Measurements from ENCODE around the gene MTMR10. TPM values are rescaled to one million over a fixed set of nuclear protein-coding genes. Genes with fewer than 3 reads are reported as not detected.

Gene MTMR10
- total RNA-seq, 4 donors from 2014 or later, result 36.2 to 64.8 (median 45.9) TPM

DNA sequence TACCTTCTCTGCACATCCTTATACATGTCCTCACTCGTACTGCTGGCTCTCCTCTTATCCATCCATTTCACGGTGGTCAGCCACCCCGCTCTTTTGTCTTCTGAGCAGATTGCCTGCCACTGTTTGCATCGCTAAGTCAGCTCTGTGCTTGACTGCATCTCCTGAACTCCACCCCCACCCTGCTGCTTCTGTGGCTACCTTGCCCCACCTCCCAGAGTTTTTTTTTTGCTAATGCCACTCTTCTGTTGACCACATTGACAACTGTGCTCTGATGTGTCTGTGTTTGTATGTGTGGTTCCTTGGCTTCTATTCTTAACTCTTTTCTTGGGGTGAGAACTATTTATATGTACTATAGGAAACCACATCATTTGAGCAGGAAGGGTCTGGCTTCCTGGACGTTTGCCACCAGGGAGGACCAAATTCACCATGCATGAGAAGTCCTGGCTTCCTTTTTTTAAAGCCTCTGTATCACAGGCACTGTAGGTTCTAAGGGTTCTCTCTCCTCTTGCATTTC is 12.8 kb upstream of the MTMR10 start:
- intact Hi-C loops (cut with DNase I), result loop anchor here (10.0 kb wide), 2 partner anchors 61 to 131 kb away; no protein-coding TSS in a partner anchor
- Histone ChIP-seq H3K36me3 (no peaks in the 10 kb centered on the region), H3K27ac (no peak overlapping the region), H3K4me1 (no peaks in the 10 kb centered on the region), H3K27me3 (no peaks in the 10 kb centered on the region), H3K9me3 (no peaks in the 10 kb centered on the region), H3K4me3 (replicated peaks in 1 of 3) (no peak overlapping the region)
- DNase-seq, result no peak
- TF ChIP-seq POLR2A (IDR thresholded peaks at IDR 0.05) (no peak), CTCF (IDR thresholded peaks at IDR 0.05) (no peak)
- 28 to 32% methylated on average over 5 of the region's 5 CpGs for WGBS, 2 donors

- Histone ChIP-seq H3K27ac (no peak overlapping the region), H3K36me3 (no peaks in the 10 kb centered on the region), H3K4me1 (no peaks in the 10 kb centered on the region), H3K9me3 (no peaks in the 10 kb centered on the region), H3K27me3 (no peaks in the 10 kb centered on the region), H3K4me3 (replicated peaks in 1 of 3) (no peak overlapping the region)
- intact Hi-C loops (cut with DNase I), result loop anchor here (10.0 kb wide), 2 partner anchors 63 to 133 kb away; no protein-coding TSS in a partner anchor
- TF ChIP-seq POLR2A (IDR thresholded peaks at IDR 0.05) (no peak), CTCF (IDR thresholded peaks at IDR 0.05) (no peak)
- WGBS, 2 donors, result 96 to 97% methylated on average over 3 of the region's 3 CpGs
- DNase-seq, result no peak
Observed at GRCh38 chr15:31001702-31002101, 10.3 kb upstream of the MTMR10 start.

DNA sequence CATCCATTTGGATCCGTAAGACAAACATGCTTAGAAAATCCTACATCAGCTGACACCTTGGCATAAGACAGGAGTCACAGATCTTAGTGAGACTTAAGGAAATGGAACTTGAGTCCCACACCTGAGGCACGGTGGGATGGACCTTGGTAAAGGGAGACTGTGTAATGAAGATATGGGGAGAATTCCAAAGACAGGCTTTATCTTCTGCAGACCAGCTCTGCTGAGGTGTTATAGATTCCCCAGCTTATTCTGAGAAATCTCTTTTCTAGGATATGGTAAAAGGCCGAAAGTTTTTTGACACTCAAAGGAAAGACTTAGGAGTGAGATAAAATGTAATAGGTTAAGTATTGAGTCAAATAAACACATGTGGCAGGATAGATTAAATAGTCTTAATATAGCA is 8.3 kb upstream of the MTMR10 start:
- H3K9me3 ChIP-seq, result no peaks in the 10 kb centered on the region
- DNase-seq, result no peak
- H3K27me3 ChIP-seq, result no peaks in the 10 kb centered on the region
- H3K36me3 ChIP-seq, result no peaks in the 10 kb centered on the region
- WGBS, 2 donors, result 83 to 87% methylated on average over 3 of the region's 3 CpGs
- H3K4me3 ChIP-seq (replicated peaks in 1 of 3), result no peak overlapping the region
- TF ChIP-seq POLR2A (IDR thresholded peaks at IDR 0.05), result no peak
- TF ChIP-seq CTCF (IDR thresholded peaks at IDR 0.05), result no peak
- no peaks in the 10 kb centered on the region for H3K4me1 ChIP-seq
- no peak overlapping the region for H3K27ac ChIP-seq
- intact Hi-C loops (cut with DNase I), result loop anchor here (10.0 kb wide), 3 partner anchors 65 to 135 kb away; partner anchors contain the start of gene FAN1

GRCh38 chr15:30997270-30997669 is 5.8 kb upstream of the MTMR10 start:
- DNase-seq, result no peak
- Histone ChIP-seq H3K27ac (no peak overlapping the region), H3K9me3 (no peaks in the 10 kb centered on the region), H3K27me3 (no peaks in the 10 kb centered on the region), H3K4me3 (replicated peaks in 1 of 3) (no peak overlapping the region), H3K36me3 (no peaks in the 10 kb centered on the region), H3K4me1 (peaks cover 0 to 7% of the 10 kb centered on the region in 2 donors)
- intact Hi-C loops (cut with DNase I), result loop anchor here (10.0 kb wide), 1 partner anchor 92 kb away; the partner anchor contains the start of gene FAN1
- no peak for TF ChIP-seq POLR2A (IDR thresholded peaks at IDR 0.05)
- TF ChIP-seq CTCF (IDR thresholded peaks at IDR 0.05), result no peak
- WGBS, 2 donors, result 88 to 93% methylated on average over 1 of the region's 1 CpG

DNA sequence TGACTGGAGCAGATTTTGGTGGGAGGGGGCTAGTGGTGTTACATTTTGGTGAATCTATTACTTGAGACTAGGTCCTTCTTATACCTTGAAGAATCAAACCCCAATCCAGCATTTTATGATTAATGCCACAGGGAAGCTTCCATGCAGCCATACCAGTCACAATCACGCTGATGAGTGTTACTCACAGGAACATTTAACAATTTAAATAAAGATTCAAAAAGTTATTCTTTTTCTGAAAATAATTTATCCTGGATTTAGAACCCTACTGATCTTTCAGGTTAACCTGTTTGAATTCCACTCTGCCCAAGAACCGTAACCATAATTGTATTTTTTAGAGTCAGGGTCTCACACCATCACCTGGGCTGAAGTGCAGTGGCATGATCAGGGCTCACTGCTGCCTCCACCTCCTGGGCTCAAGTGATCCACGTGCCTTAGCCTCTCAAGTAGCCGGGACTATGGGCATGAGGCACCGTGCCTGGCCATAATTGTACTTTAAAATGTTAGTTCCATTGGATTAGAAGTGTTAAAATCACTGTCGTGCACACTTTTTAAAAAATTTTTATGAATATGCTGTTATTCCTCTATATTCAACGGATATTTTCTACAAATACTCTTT is 929 bp upstream of the MTMR10 start:
- intact Hi-C loops (cut with DNase I), result loop anchor here (10.0 kb wide), 1 partner anchor 88 kb away; the partner anchor contains the start of gene FAN1
- Histone ChIP-seq H3K36me3 (no peaks in the 10 kb centered on the region), H3K4me1 (peaks cover 16 to 23% of the 10 kb centered on the region in 2 donors), H3K27me3 (no peaks in the 10 kb centered on the region), H3K27ac (peak overlapping the region; percentile 96 to 98 (median 97)), H3K9me3 (no peaks in the 10 kb centered on the region), H3K4me3 (replicated peaks in 1 of 3) (peak overlapping the region; percentile 29 to 89 (median 33))
- WGBS, 2 donors, result 42 to 65% methylated on average over 7 of the region's 7 CpGs
- TF ChIP-seq CTCF (IDR thresholded peaks at IDR 0.05) (no peak), POLR2A (IDR thresholded peaks at IDR 0.05) (peak in 1 of 2 donors; percentile 41)
- peak; percentile 83 for DNase-seq
